NK-92 (cell line): ENCODE measurements around the gene COX6B2.
"Not testable (repeated sequence)": the region's sequence is repeated elsewhere in the genome, so short reads cannot be mapped to it uniquely, and the experiment has no call there.

Source experiments
- DNase-seq: peaks from one replicate; lab custom pipeline; 2025; ENCODE audit not compliant: unreplicated experiment; lab: John Stamatoyannopoulos, UW

The COX6B2 gene, protein sequence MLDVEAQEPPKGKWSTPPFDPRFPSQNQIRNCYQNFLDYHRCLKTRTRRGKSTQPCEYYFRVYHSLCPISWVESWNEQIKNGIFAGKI

GRCh38 chr19:55354698-55355212 is at the start of gene COX6B2:
Gene COX6B2, minus strand, starts transcription at chr19:55354719. Its CDS starts 198 bp downstream, at chr19:55354521.
- DNase-seq, result no peak

DNA sequence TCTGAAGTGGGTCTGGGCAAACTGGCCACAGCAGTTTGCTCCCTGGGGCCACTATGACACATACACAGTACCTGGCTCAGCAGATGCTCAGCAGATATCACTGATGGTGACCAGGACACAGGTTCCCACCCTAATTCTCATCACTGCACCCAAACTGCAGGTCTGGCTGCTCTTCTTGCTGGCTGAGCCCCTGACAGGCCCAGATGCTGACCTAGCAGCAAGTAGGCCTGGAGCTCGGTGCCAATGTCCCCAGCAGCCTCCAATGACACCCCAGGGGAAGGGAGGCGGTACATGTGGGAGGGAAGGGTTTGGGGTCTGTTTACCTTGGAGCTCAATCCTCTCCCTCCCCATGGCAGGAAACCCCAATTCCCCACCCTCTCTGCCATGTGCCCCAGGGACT is 48.0 kb upstream of the COX6B2 start:
- no peak for DNase-seq

GRCh38 chr19:55401390-55401789 is 46.9 kb upstream of the COX6B2 start:
- not testable (repeated sequence) for DNase-seq

- DNase-seq, result no peak
Measured at GRCh38 chr19:55400281-55401087, 46.0 kb upstream of the COX6B2 start.

- DNase-seq, result no peak
Measured at GRCh38 chr19:55398200-55398925, 43.8 kb upstream of the COX6B2 start.

DNA sequence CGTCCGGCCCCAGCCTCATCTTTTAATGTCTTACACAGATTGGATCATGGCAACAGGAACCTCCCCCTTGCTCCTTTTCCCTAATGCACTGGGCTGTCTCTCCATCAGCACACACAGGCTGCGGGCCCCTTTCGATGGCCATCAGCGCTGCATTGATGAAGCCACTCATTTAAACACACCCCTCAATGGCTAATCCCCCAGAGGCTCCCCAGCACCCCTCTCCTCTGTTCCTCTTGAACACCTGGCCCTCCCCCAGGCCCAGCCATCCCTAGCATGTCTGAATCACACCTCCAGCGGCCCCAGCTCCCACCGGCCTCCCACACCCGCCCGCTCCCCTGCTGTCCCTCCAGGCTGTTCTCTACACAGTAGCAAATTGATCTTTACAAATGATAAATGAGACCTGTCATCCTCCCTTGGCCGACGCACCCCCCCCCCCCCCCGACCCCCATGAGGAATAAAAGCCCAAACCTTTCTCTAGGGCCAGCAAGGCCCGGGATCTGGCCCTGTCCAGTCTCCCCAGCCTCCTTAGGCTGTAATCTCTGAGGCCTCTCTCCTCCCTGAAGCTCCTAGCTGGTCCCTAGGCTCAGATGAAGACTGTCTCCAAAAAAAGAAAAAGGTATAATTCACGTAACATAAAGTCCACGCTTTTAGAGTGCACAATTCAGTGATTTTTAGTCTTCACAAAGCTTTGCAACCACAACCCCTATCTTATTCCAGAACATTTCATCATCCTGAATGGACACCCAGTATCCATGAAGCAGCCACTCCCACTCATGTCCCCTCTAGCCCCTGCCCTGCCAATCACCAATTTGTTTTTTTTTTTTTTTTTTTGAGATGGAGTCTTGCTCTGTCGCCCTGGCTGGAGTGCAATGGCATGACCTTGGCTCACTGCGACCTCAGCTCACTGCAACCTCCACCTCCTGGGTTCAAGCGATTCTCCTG is 38.6 kb upstream of the COX6B2 start:
- DNase-seq, result no peak

DNA sequence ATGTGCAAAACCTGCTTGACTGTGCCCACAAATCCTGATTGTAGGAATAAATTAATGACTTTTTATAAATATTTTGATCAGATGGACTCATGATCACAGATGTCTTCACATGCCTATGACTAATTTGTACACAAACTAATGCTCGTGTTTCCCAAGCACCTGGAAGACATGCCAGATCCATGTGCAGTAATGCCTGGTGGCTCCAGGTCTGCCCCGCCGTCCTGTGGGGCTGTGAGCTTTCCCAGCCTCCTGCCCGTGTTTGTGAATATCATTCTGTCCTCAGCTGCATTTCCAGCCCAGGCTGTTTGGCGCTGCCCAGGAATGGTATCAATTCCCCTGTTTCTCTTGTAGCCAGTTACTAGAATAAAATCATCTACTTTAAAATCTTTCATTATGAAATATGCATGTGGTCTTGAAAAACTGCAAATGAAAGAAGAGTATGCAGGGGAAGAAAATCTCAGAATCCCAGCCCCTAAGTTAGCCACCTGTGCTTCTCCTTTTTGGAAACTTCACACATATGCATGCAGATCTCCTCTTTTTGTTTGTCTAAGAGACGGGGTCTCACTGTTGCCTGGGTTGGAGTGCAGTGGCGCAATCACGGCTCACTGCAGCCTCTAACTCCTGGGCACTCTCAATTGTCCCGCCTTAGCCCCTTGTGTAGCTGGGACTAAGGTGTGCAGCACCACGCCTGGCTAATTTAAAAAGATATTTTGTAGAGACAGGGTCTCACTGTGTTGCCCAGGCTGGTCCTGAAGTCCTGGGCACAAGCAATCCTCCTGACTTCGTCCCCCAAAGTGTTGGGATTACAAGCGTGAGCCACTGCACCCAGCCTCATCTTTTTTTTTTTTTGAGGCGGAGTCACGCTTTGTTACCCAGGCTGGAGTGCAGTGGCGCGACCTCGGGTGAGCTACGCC is 37.4 kb upstream of the COX6B2 start:
- no peak for DNase-seq

- no peak for DNase-seq
Measured at GRCh38 chr19:55391191-55391670, 36.7 kb upstream of the COX6B2 start.

GRCh38 chr19:55390461-55390880 is 36.0 kb upstream of the COX6B2 start:
- DNase-seq, result no peak

DNA sequence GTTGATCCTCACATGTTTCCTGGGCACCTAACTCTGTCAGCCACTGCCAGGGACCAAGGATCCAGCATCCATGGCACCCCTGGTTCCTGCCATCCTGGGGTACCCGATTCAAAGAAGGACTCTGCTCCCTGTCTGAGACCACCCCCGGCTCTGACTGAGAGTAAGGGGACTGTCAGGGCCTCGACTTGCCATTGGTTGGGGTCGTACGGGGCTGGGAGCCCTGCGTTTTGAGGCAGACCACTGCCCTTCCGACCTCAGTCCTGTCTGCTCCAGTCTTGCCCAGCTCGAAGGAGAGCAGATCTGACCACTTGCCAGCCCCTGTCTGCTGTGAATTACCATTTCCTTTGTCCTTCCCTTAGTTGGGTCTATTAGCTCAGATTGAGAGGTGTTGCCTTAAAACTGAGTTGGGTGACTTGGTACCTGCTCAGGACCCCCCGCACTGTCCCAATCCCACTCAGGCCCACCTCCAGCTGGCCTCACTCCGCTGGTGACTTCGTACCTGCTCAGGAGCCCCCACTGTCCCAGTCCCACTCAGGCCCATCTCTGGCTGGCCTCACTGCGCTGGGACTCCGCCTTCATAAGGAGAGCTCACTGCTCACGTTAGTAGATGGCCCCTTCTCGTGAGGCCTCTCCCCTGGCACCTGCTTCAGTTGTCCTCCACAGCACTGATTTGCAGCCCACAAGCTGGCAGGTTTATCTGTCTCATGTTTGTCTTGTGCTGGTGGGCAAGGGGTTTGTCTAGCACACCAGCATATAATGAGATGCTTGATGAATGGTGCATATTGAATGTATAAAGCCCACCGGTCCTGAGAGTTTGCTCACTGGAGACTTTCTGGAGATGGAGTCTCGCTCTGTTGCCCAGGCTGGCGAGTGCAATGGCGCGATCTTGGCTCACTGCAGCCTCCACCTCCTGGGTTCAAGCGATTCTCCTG is 35.1 kb upstream of the COX6B2 start:
- DNase-seq, result no peak

DNA sequence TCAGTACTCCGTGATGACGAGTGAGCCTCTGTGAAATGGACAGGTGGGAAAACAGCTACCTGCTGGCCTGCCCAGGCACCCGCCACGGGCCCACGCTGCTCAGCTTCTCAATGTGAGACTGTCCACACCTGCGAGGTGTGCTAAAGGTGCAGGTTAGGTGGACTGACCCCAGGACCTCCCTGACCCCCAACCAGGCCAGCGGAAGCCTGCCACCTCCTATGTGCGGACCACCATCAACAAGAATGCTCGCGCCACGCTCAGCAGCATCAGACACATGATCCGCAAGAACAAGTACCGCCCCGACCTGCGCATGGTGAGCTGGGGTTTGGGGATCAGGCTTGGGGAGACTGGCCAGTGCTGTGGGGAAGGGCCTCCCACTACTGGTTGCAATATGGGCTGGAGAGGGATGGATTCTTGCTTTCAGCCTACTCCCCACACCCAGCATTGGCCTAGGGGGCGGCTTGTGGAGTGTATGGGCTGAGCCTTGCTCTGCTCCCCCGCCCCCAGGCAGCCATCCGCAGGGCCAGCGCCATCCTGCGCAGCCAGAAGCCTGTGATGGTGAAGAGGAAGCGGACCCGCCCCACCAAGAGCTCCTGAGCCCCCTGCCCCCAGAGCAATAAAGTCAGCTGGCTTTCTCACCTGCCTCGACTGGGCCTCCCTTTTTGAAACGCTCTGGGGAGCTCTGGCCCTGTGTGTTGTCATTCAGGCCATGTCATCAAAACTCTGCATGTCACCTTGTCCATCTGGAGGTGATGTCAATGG is 33.4 kb upstream of the COX6B2 start:
- DNase-seq, result no peak

GRCh38 chr19:55386493-55386971 is 32.0 kb upstream of the COX6B2 start:
- no peak for DNase-seq

- peak; percentile 89 for DNase-seq
Measured at GRCh38 chr19:55385724-55386492, 31.4 kb upstream of the COX6B2 start, which contains the start of gene RPL28. Gene RPL28, plus strand, starts transcription at chr19:55385932. Its CDS starts 426 bp downstream, at chr19:55386358.

- DNase-seq, result peak; percentile 65
Measured at GRCh38 chr19:55384920-55385723, 30.6 kb upstream of the COX6B2 start.

DNA sequence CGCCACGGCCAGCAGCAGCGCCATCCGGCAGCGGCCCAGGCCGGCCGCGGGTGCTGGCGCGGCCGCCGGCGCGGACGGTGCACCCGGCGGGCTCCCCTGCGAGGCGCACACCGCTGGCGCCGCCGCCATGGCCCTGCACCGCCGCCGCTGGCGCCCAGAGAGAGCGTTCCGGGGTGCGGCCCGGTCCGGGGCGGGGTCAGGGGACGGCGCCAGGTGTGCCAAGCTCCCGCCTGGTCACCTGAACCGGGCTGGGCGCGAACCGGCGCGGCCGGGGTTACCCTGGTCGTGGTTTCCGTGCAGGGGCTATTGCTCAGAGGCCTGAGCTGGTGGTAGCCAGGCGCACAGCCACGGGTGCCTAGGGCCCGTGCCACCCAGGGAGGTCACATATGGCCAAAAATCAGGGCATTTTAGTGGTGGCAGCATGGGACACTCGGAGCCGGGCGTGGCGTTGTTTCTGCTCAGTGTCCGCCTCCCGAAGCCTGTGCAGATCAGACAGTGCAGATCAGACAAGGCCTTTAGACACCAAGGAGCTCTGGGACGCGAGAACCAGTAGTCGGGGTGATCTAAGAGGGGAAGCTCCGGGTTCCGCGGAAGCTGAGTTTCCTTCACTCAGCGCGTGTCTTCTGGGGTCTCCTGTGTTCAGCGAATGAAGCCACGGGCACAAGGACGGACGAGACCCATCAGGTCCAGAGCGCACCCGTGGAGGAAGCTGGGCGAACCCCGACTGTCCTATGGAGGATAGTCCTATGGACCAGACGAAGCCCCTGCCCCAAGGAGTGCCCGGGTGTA is 29.8 kb upstream of the COX6B2 start, which contains the start of gene TMEM238:
TMEM238 (minus strand) TSS at position 162 of the 789 bp plus-strand sequence; CDS start at position 129, 33 bp downstream.
- no peak for DNase-seq
